HG03457 (cell line): Measurements from ENCODE around the gene MARVELD1.
"Not testable (repeated sequence)": the region's sequence is repeated elsewhere in the genome, so short reads cannot be mapped to it uniquely, and the experiment has no call there.

Experiments used
- ATAC-seq: cut with Tn5 transposase; IDR thresholded peaks from one replicate; pipeline ENCODE4 v1.9.1; 2021; ENCODE audit warnings: moderate number of reproducible peaks; ENCODE audit not compliant: unreplicated experiment

Gene MARVELD1

DNA sequence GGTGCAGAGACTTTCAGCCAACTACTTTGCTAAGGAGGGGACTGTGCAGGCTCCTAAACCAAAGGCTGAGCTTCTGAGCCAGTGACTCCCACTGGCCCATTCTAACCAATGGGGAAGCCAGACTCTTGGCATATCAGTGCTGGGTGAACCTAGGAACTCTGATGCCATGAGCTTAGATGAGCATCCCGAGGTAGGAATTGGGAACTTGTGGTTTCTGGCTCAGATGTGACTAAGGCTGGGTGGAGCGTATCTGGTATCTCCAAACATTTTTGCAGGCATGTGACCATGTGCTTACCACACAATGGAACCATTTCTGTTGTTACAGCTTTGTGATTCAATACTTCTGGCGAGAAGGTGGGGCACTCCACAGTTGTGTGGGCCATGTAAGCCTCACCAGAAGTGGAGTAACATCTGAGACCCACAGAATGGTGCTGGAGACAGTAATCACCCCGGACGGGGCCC, 23.9 kb upstream of the MARVELD1 start:
- ATAC-seq = no peak

DNA sequence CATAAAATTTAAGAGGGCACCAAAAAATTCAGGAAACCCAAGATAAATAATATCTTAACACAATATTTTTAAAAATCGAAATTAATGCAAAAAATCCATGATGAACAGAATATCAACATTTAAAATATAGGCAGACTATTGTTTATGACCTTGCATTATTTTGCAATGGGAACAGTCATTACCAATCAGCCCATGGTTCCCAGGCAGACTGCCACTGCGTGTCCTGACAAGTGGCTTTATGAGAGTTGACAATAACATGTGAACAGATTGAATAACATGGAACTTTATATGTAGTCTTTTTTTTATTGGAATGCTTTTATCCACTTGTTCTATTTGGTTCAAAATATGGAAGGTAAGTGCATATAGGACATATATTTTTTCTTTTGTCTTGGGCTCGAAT, 23.4 kb upstream of the MARVELD1 start:
- ATAC-seq = no peak

DNA sequence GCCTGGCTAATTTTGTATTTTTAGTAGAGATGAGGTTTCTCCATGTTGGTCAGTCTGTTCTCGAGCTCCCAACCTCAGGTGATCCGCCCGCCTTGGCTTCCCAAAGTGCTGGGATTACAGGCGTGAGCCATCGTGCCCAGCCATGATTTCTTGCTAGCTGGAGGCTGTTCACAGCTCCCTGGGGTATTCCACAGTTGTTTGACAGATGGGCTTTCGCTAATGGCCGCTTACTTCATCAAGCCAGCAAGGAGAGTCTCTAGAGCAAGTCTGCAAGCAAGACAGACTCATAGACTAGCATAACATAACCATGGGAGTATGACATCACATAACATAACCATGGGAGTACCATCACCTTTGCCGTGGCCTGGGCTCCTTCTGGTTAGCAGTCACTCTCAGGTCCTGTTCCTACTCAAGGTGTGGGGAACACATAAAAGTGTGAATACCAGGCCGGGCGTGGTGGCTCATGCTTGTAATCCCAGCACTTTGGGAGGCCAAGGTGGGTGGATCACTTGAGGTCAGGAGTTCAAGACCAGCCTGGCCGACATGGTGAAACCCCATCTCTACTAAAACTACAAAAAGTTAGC, 15.4 kb upstream of the MARVELD1 start:
- not testable (repeated sequence) for ATAC-seq

DNA sequence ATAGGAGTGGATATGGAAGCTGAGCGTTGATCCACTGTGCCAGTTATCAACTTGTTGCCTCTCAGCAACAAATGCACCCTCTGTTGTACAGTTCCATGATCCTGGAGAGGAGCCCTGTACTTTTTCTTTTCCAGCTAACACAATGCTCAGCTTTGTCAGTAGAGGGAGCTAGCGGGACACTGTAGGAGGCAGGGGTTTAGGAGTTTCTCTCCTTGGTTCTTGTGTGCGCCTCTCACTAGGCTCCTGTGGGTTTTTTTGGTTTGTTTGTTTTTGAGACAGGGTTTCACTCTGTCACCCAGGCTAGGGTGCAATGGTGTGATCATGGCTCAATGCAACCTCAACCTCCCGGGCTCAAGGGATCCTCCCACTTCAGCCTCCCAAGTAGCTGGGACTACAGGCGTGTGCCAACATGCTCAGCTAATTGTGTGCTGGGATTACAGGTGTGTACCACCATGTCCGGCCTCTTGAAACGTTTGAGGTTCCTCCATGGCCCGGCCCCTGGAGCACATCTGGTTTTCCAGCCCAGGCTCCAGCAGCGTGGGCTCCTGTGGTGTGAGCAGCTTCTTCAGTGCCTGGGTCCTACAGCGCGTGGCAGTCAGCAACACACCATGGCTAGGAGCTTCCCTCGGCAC, 12.0 kb upstream of the MARVELD1 start:
- ATAC-seq = no peak

DNA sequence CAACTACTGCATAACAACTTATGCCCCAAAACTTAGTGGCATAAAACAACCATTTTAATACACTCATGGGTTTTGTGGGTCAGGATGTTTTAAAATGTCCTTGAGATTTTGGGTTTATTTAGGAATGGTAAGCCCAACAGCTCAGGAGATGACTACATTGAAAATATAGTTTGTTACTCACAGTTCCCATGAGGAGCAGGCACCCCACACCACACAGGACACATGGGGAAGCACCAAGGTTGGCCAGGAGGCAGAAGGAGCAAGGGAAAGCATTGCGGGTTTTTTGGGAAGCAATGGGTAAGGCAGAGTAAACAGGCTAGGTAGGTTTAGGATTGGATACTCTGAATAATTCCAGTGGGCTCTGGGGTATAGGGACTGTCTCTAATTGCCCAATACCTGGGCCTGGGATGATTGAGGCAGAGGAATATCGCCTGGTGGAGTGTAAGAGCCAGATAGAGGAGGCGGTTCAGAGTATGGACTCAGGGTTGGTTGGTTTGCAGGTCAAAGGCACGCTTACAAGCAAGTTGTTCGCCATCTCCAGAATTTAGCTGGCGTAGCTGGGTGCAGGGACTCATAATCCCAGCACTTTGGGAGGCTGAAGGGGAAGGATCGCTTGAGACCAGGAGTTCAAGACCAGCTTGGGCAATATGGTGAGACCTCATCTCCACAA, 10.0 kb upstream of the MARVELD1 start:
- ATAC-seq = no peak

DNA sequence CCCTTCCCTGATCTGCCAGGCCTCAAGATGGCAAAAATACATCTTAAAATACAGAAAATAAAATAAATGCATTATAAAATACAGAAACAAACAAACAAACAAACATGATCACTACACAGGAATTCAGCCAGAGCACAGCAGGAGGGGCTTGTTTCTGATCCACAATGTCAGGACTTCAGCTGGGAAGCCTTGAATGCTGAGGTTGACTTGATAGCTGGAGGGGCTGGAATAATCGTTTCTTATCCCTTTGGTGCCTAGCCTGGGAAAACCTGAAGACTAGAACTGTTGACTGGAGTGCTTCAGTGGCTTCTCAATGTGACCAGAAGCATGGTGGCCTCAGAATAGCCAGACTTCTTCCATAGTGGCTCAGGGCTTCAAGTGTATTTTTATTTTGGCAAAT, 9.2 kb upstream of the MARVELD1 start:
- no peak for ATAC-seq

DNA sequence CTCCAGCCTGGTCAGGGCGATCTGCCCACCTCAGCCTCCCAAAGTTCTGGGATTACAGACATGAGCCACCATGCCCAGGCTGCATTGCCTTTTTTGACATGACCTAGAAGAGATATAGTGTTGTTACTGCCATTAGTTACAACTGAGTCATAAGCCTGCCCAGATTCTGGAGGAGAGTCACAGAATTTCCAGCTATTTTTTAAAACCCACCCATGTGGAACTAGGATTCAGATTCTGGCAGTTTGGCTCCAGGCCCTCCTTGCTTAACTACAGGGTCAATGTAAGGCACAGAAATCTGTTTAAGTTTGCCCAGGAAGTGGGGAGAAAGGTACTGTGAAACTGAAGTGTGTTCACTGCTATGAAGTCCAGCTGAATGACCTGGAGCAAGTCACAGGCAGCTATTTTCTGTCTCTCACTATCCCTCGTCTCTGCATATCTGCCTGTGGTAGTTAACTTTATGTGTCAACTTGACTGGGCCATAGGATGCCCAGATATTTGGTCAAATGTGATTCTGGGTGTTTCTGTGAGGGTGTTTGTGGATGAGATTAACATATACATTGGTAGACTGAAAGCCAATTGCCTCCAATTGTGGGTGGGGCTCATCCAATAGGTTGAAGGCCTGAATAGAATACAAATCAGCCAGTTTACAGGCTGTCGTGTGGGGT, 8.4 kb upstream of the MARVELD1 start:
- no peak for ATAC-seq

DNA sequence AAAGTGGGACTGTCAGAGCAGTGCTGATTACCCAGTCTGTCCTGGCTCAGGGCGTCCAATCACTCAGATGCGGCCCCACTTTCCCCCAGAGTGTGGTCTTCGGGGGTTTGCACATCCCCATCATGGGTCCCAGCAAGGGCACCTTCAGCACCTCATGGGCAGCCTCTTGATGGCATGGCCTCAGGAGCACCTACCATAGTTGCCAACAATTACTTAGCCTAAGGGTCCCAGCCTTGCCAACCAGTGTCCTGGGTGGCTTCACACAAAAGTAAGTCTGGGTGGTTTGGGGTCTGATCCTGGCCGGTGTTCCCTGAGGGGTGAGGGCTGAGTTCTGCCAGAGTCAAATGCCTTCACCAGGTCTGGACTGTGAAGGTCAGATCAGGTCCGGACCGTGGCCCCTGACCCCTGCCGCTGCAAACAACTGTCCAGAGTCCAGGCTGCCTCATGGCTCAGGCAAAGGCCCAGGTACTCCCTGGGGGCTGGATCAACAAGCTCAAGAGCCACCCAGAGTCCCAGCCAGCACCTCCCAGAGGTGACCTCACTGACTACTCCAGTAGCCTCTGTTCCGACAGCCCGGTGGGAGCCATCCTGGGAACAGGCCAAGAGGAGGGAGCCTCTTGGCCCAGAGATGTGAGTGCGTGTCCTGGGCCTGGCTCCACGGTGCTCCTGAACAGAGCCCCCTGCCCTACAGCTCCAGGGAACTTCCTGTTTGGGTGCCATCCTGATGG, 6.2 kb upstream of the MARVELD1 start:
- no peak for ATAC-seq

DNA sequence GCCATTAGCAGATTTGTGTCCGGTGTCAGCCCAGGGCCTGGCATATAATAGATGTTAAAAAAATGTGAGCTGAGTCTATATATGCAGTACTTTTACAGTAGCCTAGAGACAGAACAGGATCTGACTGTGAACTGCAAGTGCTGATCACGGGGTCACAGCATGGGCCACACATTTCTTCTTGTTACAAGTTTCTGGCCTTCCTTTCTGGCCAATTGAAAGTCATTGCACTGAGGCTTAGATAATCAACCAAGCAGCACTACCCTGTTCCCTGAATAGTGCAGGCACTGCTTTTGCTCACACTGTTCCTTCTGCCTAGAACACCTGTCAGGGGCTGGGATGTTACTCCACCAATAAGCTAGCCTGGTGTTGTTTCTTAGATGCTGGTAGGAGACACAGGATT, 5.4 kb upstream of the MARVELD1 start:
- ATAC-seq = no peak

DNA sequence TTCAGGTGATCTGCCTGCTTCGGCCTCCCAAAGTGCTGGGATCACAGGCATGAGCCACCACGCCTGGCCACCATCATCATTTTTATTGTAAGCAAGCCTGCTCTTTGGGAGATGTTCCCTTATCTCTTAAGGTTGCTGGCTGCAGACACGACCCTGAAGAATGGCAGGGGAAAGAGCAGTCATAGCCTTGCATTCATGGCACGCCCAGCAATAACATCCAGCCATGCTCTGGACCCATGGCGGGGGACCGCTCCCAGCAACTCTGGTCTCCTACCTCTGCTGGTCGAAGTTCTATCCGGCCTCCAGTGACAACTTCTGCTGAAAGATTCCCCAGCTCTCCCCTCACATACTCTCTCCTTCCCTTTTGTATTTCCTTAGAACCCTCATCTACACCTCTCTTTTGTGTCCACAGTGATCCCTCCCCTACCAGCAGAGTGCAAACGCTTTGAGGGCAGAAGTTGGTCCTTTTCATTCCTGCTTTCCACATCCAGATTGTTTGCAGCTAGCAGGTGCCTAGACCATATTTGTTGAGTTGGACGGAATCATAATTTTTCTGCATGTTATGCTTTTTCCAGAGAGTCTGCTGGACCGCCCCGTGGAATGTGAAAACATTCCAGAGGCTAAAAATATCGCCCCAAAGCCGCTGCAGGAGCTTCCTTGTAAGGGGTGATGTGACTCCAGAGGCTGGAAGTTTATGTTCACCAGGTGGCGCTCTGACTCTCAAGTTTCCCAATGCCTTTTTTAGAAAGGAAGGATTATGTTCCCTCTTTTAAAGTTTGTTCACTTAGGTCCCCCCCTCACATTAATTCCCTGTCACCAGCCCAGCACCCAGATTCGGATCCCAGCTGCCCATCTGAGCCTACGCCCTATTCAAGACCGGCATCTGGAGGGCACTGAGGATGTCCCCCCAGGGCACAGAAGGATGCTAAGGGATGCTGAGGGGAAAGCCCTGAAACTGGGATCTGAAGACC, 4.3 kb upstream of the MARVELD1 start:
- ATAC-seq = no peak

DNA sequence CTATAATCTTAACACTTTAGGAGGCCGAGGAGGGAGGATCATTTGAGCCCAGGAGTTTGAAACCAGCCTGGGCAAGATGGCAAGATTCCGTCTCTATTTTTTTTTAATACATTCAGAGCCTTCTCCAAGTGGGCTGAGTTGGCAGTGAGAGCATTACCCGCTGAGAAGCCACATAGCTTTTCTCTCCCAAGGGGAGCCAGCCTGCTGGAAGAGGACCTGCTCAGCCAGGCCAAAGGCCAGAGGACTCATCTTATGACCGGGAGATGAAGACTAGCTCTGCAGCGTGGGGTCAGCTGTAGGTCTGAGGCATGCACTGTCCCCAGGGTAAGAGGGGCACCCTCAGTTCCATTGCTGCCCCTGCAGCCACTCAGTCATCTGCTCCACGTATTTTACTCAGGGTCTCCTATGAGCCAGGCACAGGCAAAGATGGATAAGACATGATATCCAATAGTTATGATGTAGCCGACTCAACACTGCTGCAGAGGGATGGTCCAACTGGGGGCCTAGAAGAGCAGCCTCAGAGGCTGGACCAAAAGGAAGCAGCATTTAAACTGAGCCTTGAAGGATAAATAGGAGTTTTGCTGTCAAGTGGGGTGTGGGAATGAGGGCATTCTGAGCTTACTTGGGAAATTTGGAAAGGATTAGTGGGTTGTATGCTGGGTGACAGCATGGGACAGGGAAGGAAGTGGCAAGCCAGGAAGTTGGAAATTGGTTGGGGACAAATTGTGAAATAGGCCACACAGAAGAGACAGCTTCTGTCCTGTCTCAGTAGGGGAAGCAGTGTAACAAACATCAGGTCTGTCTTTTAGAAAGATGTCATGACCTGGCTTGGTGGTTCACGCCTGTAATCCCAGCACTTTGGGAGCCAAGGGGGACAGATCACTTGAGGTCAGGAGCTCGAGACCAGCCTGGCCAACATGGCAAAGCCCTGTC, 1.6 kb upstream of the MARVELD1 start:
- ATAC-seq = no peak

DNA sequence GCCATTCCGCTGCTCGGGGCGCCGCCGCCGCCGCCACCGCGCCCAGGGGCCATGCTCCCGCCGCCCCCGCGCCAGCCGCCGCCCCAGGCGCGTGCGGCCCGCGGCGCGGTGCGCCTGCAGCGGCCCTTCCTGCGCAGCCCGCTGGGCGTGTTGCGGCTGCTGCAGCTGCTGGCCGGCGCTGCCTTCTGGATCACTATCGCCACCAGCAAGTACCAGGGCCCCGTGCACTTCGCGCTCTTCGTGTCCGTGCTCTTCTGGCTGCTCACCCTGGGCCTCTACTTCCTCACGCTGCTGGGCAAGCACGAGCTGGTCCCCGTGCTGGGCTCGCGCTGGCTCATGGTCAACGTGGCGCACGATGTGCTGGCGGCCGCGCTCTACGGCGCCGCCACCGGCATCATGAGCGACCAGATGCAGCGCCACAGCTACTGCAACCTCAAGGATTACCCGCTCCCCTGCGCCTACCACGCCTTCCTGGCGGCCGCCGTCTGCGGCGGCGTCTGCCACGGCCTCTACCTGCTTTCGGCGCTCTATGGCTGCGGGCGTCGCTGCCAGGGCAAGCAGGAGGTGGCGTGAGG, 383 bp downstream of the MARVELD1 start:
- no peak for ATAC-seq

DNA sequence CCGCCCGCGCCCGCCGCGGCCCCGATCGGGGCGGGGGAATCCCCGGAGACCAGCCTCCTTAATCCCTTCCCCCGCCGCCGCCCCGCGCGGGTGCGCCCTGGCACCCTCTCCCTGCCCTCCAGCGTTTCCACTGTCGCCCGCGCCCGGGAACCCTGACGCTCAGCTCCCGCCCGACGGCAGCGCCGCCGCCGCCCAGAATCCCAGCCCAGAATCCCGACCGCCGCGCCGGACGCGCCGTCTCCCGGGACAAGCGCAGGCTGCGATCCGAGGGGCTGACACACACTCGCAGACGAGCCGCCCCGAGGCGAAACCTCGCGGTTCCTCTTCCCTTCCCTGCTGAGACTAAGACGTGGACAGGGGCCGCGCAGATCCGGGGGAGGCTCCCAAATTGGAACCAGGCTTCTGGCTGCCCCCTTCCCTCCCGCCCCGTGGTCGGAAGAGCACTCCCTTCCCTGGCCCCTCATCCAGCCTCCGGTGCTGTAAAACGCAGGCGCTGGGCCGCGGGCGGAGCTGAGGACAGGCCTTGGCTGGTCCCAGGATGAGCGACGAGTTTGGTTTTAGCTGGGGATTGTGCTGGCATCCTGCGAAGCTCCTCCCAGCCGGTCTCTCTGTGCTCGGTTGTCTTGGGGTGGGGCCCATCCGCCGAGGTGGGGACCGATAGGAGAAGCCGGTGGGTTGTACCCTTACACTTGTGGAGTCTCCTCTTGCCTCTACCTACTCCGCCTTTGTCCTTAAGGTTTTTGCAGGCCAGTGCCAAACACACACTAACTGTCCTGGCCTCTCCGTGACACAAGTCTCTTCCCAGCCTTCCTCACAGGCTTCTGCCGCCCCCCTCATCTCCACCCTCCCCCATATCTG, 1.1 kb downstream of the MARVELD1 start:
- ATAC-seq = no peak

DNA sequence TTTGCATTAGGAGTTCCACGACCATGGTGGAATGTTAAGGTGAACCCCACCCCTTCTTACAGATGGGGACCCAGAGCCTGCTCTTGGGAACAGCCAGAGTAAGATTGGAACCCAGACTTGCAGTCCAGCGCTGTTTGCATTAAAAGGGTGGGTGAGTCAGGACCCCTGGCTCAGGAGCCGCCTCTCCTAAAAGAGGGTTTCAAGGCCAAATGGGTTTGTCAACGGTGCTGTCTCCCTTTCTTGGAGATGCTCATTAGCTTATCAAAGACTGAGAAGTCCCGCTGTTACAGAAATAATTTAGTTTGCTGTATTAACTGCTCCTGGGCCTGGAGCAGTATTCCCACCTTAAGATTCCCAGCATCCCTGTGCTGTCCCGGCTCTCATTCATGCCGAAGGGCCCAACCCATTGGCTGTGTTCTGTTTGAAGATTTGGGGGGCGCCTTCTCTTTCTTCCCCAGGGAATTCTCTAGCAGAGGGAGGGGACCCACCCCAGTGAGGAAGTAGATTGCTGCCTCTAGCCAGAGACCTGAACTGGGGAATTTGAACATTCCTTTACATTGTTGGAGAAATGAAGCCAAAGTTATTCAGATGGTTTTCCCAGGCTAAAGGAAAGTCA, 1.8 kb downstream of the MARVELD1 start:
- no peak for ATAC-seq

DNA sequence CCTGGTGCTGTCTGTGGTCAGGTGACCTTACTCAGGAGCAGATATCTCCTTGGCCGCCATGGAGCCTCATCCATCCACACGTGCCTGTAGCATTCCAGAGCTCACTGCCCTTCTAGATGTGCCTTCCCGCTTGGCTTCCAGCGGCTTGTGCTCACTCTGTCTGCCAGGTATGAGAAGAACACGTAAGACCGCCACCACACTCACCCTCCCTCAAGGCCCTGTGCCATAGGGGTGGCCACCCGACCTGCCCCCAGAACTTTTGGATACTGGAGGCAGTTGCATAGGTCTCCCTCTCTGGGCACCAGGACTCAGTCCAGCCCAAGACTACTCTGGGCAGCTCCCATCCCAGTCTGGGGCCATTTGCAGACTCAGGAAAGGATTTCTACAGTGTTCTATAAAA, 4.1 kb downstream of the MARVELD1 start:
- no peak for ATAC-seq

DNA sequence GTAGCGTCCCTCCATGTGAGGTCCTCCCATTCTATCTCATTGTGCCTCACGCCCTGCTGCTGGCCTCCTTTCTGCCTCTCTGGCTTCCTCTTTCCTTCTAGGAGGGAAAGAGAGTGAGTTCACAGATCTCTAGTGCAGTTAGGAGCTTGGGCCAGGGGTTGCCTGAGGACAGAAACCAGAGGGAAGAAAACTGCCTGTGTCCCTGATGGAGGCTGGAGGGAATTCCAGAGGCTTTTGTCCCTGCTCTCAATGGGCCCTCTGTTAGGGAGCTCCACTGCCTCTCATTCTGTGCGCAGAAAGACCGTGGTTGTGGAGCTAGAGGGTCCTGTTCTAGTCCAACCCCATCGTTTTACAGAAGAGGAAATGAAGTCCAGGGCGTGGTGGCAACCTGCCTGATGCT, 4.6 kb downstream of the MARVELD1 start:
- ATAC-seq = no peak

DNA sequence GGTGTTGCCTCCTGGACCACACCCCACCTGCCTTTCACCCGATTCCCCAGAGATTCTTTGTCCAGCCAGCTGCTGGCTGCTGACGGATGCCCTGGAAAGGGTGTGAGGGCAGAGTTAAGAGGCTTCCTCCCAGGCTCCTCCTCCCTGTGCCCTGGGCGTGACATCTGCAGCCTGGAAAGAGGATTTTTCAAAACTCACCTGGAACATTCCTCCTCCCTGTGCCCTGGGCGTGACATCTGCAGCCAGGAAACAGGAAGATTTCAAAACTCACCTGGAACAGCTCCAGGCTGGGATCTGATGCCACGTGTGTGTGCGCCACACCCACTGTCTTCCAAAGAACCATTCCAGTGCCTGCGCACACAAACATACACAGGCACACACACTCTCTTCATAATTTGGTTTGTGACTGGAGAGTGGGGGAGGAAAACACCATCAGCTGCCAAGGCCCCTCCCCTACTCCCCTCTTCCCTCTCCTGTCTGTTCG, 5.2 kb downstream of the MARVELD1 start:
- ATAC-seq = no peak
